NCI-H1436 treated with DMSO at 0.1 percent for 48 hours (cell line): ENCODE data around the gene PLTP.
"Not testable (repeated sequence)": the region's sequence is repeated elsewhere in the genome, so short reads cannot be mapped to it uniquely, and the experiment has no call there.

Source experiments
- DNase-seq: peaks from one replicate; lab custom pipeline; 2025; lab: John Stamatoyannopoulos, UW

PLTP gene

DNA sequence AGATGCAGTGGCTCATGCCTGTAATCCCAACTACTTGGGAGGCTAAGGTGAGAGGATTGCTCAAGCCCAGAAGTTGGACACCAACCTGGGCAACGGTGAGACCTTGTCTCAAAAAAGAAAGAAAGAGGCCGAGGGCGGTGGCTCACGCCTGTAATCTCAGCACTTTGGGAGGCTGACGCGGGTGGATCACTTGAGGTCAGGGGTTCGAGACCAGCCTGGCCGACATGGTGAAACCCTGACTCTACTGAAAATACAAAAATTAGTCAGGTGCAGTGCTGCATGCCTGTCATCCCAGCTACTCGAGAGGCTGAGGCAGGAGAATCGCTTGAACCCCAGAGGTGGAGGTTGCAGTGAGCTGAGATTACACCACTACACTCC is 37.9 kb downstream of the PLTP start:
- not testable (repeated sequence) for DNase-seq

DNA sequence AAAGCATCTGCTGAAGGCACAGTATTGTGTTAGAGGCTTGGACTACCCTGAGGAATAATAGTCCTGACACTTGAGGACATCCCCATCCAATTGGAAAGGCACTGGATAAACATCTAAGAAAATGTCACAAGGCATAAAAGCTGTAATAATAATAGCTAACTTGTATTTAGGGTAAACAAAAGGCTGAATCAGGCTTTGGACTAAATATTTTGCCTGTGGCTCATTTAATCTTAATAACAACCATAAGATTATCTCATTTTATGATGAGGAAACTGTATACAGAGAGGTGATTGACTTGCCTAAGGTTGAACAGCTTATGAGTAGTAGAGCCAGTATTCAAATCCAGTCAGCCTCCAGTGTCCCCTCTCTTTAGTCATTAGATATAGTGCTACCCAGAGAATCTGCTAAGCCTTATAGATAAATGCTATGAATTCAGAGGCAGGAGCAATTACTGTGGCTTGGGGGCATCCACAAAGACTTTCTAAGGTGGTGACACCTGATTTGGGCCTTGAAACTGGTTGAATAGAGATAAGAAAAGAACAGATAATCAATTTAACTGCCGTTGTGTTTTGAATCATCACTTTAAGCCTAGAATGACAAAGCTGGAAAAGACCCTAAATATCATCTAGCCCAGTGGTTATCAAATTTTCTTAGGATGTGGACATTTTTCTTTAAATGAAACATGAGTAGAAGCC is 38.4 kb downstream of the PLTP start:
- DNase-seq, result no peak

DNA sequence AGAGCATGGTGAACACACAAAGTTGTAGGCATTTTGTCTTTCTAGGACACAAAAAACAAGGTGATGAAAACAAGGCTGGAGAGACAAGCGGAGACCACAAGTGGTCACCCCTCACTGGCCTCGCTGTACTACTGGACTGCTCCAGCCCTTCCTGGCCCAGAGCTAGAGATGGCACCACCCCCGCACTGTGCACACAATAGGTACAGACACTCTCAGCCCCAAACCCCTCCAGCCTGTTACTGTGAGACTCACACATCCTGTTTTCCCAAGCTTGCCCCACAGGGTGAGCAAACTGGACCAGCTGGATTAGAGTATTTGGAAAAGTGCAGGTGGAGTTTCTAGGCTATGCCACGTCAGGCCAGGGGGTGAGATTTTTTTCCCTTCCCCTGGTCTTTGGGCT is 39.3 kb downstream of the PLTP start:
- DNase-seq, result no peak

DNA sequence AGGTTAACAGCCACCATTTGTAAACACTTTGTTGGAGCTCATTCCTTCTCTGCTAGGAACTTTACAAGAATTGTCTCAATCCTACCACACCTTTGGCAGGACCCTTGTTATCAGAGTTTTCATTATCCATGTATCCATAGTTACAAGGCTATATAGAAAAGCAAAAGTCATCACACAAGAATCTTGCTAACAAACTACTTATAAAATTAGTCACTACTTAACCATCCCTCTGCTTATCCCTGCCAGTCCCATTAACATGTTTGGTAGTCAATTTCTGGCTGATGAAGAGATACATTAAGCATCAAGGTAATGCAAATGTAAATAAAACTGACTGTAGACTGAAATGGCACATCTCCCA is 44.2 kb downstream of the PLTP start:
- DNase-seq, result no peak

DNA sequence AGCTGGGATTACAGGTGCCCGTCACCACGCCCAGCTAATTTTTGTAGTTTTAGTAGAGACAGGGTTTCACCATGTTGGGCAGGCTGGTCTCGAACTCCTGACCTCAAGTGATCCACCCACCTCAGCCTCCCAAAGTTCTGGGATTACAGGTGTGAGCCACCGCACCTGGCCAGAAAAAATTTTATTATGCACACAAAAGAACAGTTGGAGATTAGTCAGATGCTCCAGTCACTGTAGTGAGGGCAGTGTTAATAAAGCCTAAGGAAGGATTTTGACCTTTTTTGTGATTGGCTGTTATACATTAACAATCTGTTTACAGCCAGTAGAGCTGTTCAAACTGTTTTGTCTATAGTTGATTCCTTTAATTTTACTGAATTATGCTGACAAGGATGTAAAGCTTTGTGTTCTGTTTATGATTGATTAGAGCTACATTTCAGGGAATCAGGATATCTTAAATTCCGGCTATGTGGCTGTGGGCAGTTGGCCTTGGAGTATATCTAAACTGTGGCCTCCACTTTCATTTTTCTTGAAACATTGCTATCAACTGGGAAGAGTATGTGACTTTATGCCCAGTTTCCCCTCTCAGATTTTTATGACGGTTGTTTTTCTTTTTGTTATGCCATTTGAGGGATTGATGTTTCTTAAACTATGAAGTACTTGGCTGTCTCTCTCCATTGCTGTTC is 44.7 kb downstream of the PLTP start:
- DNase-seq, result no peak

DNA sequence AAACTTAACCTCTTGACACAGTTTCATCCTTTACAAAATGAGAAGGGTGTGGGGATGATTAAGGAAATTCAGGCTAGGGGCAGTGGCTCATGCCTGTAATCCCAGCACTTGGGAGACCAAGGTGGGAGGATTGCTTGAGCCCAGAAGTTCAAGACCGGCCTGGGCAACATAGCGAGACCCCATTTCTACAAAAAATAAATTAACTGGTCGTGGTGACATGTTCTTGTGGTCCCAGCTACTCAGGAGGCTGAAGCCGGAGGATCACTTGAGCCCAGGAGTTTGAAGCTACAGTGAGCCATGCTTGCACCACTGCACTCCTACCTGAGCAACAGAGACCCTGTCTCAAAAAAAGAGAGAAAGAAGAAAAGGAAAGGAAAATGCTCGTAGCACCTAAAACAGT is 45.5 kb downstream of the PLTP start:
- DNase-seq, result no peak

DNA sequence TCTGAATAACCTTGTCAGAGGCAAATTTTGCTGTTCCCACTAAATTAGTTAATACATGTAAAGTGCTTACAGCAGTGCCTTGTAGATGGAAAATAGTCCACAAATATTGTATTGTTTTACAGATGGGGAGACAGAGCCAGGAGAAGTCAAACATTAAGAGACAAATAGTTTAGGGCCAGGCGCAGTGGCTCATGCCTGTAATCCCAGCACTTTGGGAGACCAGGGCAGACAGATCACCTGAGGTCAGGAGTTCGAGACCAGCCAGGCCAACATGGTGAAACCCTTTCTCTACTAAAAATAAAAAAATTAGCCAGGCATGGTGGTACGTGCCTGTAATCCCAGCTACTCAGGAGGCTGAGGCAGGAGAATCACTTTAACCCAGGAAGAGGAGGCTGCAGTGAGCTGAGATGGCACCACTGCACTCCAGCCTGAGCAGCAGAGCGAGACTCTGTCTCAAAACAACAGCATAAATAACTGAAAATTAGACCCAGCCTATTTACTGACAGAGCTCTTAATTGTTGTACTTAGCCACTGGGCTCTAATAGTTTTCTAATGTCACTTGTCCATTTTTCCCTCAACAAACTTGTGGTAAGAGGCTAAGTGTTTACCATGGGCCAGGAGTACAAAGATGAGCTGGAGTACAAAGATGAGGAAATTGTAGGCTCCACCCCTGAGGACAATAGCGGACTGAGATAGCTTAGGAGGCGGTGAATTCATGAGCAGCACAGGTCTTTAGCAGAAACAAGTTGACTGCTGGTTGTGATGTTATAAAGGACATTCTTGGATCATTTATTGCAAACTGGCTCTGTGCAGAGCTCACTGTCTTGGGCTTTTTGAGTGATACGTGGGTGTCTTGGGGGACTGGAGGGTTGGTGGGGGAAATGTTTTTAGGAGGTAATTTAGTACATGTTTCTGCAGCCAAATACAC is 48.1 kb downstream of the PLTP start:
- DNase-seq, result no peak

DNA sequence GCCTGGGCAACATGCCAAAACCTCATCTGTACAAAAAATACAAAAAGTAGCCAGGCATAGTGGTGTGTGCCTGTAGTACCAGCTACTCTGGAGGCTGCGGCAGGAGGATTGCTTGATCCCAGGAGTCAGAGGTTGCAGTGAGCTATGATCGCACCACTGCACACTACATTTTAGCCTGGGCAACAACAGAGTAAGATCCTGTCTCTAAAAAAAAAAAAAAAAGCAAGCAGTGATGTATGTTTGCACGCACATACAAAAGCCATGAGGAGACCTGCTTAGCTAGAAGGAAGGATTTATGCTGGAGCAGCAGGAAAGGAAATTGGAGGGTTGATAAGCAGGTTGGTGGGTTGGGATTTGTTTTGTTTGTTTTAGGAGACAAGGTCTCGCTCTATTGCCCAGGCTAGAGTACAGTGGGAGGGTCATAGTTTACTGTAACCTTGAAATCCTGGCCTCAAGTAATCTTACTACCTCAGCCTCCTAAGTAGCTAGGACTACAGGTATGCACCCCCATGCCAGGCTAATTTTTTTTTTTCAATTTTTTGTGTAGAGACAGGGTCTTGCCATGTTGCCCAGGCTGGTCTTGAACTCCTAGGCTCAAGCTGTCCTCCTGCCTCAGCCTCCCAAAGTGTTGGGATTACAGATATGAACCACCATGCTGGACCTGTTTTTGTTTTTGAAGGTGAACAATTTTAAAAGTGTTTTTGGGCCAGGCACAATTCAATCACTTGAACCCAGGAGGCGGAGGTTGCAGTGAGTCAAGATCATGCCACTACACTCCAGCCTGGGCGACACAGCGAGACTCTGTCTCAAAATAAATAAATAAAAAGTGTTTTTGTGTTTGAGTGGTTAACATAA is 50.5 kb downstream of the PLTP start:
- no peak for DNase-seq

DNA sequence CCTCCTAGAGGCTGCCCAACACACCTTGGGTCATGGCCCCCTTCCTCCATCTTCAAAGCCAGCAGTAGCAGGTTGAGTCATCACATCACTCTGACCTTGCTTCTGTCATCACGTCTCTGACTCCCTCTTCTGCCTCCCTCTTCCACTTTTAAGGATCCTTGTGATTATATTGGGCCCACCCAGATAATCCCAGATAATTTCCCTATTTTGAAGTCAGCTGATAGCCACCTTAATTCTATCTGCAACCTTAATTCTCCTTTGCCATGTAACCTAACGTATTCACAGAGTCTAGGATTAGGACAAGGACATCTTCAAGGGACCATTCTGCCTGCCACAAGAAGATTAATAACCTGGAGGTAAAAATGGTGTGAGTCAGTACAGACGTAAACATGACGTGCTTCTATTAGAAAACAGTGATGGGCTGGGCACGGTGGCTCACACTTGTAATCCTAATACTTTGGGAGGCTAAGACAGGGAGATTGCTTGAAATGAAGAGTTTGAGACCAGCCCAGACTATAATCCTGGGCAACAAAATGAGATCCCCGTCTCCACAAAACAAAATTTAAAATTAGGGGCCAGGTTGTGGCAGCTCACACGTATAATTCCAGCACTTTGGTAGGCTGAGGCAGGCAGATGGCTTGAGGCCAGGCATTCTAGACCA is 51.3 kb downstream of the PLTP start:
- DNase-seq, result no peak

DNA sequence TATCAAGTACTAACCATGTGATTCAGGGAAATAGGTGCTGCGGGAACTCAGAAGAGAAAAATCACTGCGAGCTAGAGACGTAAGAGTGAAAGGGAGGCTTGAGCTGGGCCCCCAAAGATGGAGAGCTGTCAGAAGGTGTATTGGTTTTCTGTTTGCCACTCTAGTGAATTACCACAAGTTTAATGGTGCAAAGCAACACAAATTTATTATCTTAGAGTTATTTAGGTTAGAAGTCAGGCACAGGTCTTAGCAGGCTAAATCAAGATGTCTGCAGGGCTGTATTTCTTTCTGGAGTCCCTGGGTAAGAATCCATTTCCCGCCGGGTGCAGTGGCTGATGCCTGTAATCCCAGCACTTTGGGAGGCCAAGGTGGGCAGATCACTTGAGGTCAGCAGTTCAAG is 52.0 kb downstream of the PLTP start:
- DNase-seq, result no peak

DNA sequence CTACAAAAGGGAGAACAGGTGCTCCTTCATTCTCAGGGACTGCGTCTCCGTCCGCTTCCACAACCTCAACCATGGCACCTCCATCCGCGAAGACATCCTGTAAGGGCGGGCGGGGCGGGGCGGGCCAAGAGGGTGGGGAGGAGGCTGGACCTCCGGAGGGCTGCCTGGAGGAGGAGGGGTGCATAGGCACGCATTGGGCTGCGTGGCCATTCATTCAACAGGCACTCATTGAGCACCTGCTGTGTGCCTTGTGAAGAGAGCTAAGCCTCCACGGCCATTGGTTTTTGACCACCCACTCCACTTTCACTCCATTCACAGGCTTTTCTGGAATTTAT is 54.1 kb downstream of the PLTP start:
- DNase-seq, result no peak

DNA sequence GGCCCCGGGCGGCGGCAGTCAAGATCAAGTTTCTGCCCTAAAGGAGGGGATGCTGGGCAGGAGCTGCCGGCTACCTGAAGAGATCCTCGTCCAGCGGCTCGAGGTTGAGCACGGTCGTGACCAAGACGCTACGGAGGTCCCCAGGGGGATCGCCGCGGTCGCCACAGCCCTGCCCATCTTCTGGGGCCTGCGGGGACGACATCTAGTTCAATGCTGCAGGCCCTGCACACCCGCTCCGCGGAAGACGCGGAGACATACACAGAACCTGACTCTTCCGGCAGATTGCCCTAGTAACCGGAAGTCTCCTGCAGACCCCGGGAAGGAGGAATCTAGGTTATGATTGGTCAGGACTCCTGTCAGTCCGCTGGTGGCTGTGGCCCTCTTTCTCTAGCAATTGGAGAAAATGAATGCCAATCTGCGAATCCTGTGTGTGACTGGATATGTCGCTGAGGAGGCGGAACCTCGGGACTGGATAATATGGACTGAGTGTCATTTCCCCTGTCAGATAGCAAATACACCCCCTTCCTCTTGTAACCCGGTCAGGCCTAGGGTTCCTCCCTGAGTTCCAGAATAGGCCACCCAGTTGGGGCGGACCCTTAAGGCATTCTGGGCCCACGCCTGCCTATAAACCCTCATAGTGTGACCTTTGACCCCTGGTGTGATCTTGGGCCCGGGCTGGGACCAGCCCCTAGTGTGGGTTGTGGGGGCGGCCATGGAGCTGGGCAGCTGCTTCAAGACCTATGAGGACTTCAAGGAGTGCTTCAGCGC is 54.7 kb downstream of the PLTP start, which contains the start of the genes ACOT8 and ZSWIM3:
Gene ACOT8 (minus strand): TSS at position 279 of the 768 bp plus-strand sequence. CDS start 77 bp downstream, at position 202.
Gene ZSWIM3 (plus strand): TSS at position 501 of the 768 bp plus-strand sequence. CDS start 212 bp downstream, at position 713.
- peak; percentile 99 for DNase-seq

DNA sequence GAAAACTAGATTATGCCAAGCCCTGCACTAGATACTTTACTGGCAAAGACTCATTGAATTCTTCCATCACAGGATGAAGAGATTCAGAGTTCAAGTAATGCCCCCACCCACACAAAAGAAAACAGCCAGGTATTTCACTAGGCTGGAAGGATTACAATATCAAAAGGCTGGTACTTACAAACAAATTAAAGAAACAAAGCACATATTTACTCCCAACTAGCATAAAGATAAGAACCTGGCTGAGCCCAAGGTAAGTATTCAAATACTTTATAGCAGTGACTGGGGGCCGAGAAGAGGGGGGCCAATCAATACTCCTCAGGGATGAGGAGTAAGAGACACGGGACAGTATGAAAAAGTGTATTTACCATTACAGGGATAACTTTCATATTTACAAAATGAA is 58.5 kb downstream of the PLTP start:
- no peak for DNase-seq

DNA sequence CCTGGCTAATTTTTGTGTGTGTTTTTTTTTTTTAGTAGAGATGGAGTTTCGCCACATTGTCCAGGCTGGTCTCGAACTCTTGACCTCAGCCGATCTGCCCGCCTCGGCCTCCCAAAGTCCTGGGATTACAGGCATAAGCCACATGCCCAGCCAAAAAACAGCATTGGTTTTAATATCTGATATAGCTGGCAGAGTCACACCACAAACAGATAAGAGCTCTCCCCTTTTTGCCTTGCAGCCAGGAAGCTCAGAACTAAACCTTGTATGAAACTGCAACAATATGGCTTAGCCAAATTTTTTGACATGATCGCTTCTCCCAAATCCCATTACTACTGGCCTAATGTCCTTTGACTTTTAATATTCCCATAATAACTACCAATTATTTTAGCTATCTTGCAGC is 59.6 kb downstream of the PLTP start:
- DNase-seq, result no peak

DNA sequence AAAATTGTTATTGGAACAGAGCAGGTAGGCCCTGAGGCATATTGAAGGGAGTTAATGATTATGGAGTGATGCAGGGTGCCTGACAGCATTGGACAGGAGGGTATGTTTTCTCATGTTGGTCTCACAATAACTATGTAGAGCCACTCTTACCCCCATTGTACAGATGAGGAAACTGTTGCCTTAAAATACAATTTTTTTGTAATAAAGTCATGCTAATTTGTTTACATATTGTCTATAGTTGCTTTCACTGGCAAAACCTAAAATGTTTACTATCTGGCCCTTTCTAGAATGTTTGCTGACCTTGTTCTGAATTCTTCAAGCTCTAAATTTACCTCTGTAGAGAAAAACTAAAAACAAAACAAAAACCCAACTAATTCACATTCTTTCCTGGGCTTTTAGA is 60.5 kb downstream of the PLTP start:
- DNase-seq, result no peak

DNA sequence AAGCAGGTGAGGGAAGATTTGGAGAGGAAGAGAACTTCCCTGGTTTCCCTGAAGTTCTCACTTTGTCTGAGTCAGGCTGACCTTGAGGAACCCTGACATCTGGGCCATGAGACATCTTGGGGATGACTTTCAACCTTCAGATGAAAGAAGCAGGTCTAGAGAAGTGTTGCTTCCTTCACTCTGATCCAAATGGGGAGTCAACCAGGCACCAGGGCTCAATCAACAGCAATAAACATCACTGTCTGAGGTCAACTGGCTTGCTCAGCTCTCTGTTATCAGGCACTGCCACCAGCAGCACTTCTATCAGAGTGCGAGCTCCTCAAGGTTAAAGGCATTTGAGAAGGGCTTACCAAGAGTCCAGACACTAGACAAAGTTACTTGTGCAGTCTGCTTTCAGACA is 61.0 kb downstream of the PLTP start:
- no peak for DNase-seq

DNA sequence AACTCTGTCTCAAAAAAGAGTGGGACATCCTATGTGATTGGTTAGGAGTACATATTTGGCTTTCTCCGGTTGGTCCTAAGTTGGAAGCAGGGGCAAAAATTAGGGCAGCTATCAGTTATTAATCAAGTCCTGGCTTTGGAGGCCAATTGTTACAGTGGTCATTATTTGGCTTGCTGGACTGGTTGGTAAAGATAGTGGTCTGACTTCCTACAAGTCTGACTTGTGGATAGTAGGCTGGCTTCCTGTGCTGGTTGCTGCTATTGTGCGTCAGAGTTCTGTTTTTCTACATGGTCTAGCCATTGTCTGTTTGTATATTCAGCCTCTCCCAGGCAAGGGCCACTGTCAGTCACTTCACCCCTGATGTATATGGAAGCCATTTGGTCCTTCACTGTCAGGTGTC is 61.7 kb downstream of the PLTP start:
- no peak for DNase-seq

DNA sequence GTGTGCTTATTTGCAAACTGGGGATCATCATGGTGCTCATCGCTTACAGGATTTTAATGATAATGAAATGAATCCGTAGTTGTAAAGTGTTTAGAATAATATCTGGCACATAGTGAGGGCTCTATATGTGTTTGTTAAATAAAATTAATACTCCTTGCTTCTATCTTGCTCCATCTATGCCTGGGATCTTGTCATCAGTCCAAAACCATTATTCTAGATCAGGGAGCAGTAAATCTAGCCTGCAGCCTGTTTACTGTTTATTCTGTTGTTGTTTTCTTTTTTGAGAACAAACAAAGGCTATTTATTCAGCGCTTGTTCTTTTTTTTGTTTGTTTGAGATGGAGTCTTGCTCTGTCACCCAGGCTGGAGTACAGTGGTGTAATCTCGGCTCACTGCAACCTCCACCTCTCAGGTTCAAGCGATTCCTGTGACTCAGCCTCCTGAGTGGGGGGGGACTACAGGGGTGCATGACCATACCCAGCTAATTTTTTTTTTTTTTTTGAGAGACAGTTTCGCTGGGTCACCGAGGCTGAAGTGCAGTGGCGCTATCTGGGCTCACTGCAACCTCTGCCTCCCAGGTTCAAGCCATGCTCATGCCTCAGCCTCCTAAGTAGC is 62.9 kb downstream of the PLTP start:
- DNase-seq, result no peak
